Liver (tissue), 9 donors: ENCODE data around the gene ITM2C. TPM values are rescaled to one million over a fixed set of nuclear protein-coding genes. Genes with fewer than 3 reads are reported as not detected.

Source experiments
- DNase-seq: peaks from one replicate; pipeline ENCODE4 v3.0.0-alpha.2; 2017; ENCODE audit warnings: low spot score
- H3K27ac ChIP-seq, 2 donors: one replicate each; pipeline ENCODE4 v1.7.0; 2013; ENCODE audit warnings: inconsistent platforms in 2 of 2, low read length in 2 of 2, control low read depth in 1 of 2, low read depth in 1 of 2, mild to moderate bottlenecking in 1 of 2
- H3K27me3 ChIP-seq, 4 donors: one replicate each; pipeline versions ENCODE4 v1.6.1 to v1.7.0; 2013; ENCODE audit warnings: low read length in 3 of 4, inconsistent platforms in 1 of 4, mild to moderate bottlenecking in 1 of 4, moderate library complexity in 1 of 4; ENCODE audit not compliant: control insufficient read depth in 4 of 4, insufficient read depth in 4 of 4
- H3K36me3 ChIP-seq, 4 donors: one replicate each; pipeline versions ENCODE4 v1.6.1 to v1.7.0; 2013; ENCODE audit warnings: low read length in 3 of 4, mild to moderate bottlenecking in 3 of 4, low read depth in 1 of 4, moderate library complexity in 1 of 4; ENCODE audit not compliant: control insufficient read depth in 4 of 4, insufficient read depth in 3 of 4
- H3K4me1 ChIP-seq, 4 donors: one replicate each; pipeline versions ENCODE4 v1.6.1 to v1.7.0; 2013; ENCODE audit warnings: low read length in 3 of 4, mild to moderate bottlenecking in 3 of 4, moderate library complexity in 1 of 4; ENCODE audit not compliant: control insufficient read depth in 4 of 4, insufficient read depth in 4 of 4
- H3K4me3 ChIP-seq, 3 donors: one replicate each; pipeline versions ENCODE4 v1.6.1 to v1.7.0; 2013; ENCODE audit warnings: low read length in 3 of 3, control low read depth in 1 of 3, low read depth in 1 of 3, mild to moderate bottlenecking in 1 of 3
- H3K9ac ChIP-seq, 2 donors: one replicate each; pipeline ENCODE4 v1.7.0; 2013; ENCODE audit warnings: low read length in 2 of 2, mild to moderate bottlenecking in 2 of 2, moderate library complexity in 2 of 2, control low read depth in 1 of 2, low read depth in 1 of 2
- H3K9me3 ChIP-seq, 4 donors: one replicate each; pipeline versions ENCODE4 v1.6.1 to v1.7.0; 2013; ENCODE audit warnings: low read length in 3 of 4; ENCODE audit not compliant: control insufficient read depth in 4 of 4
- EGR1 ChIP-seq, 2 donors: IDR thresholded peaks; 2 replicates each; pipeline ENCODE4 v1.6.1; 2016 to 2018; ENCODE audit warnings: antibody characterized with exemption in 2 of 2, low read depth in 2 of 2
- FOXA1 ChIP-seq: IDR thresholded peaks from 2 replicates; pipeline ENCODE4 v1.6.1; 2016; ENCODE audit warnings: antibody characterized with exemption
- FOXA2 ChIP-seq: IDR thresholded peaks from 2 replicates; pipeline ENCODE4 v1.6.1; 2016; ENCODE audit warnings: antibody characterized with exemption
- GABPA ChIP-seq, 2 donors: IDR thresholded peaks in 1 of 2; conservative IDR thresholded peaks in 1 of 2; 2 replicates each; pipeline ENCODE4 v1.6.1; 2016; ENCODE audit warnings: antibody characterized with exemption in 2 of 2, mild to moderate bottlenecking in 1 of 2, moderate library complexity in 1 of 2
- HNF4A ChIP-seq, 2 donors: conservative IDR thresholded peaks; 2 replicates each; pipeline ENCODE4 v1.6.1; 2016; ENCODE audit warnings: antibody characterized with exemption in 2 of 2, mild to moderate bottlenecking in 2 of 2
- HNF4G ChIP-seq: IDR thresholded peaks from 2 replicates; pipeline ENCODE4 v1.6.1; 2016; ENCODE audit warnings: antibody characterized with exemption
- JUND ChIP-seq, 2 donors: IDR thresholded peaks; 2 replicates each; pipeline ENCODE4 v1.6.1; 2016; ENCODE audit warnings: antibody characterized with exemption in 2 of 2
- NR2F2 ChIP-seq: IDR thresholded peaks from 2 replicates; pipeline ENCODE4 v1.6.1; 2016; ENCODE audit warnings: antibody characterized with exemption
- RAD21 ChIP-seq, 2 donors: IDR thresholded peaks; 2 replicates each; pipeline ENCODE4 v1.6.1; 2016; ENCODE audit warnings: antibody characterized with exemption in 2 of 2, mild to moderate bottlenecking in 2 of 2
- REST ChIP-seq: IDR thresholded peaks from 2 replicates; pipeline ENCODE4 v1.6.1; 2016; ENCODE audit warnings: antibody characterized with exemption, mild to moderate bottlenecking
- RXRA ChIP-seq, 2 donors: IDR thresholded peaks; 2 replicates each; pipeline ENCODE4 v1.6.1; 2017 to 2018; ENCODE audit warnings: antibody characterized with exemption in 2 of 2, mild to moderate bottlenecking in 1 of 2
- SP1 ChIP-seq: IDR thresholded peaks from 2 replicates; pipeline ENCODE4 v1.6.1; 2018; ENCODE audit warnings: antibody characterized with exemption, mild to moderate bottlenecking
- TAF1 ChIP-seq: conservative IDR thresholded peaks from 2 replicates; pipeline ENCODE4 v1.6.1; 2016; ENCODE audit warnings: antibody characterized with exemption, mild to moderate bottlenecking
- YY1 ChIP-seq: IDR thresholded peaks from 2 replicates; pipeline ENCODE4 v1.6.1; 2016; ENCODE audit warnings: antibody characterized with exemption, mild to moderate bottlenecking
- ZBTB33 ChIP-seq: IDR thresholded peaks from 2 replicates; pipeline ENCODE4 v1.6.1; 2016; ENCODE audit warnings: antibody characterized with exemption
- WGBS: extraction: QIAGEN DNeasy Blood & Tissue Kit; methylation state at CpG from one replicate; pipeline ENCODE4 v1.1.7; 2013; 5-methylcytosine and 5-hydroxymethylcytosine counted together
- polyA plus RNA-seq, 2 donors: library from polyadenylated mRNA; stranded (reverse) in 1 of 2; unstranded in 1 of 2; fragments of 200-250 nt in 1 of 2; fragments of >200 nt in 1 of 2; fragmentation: Nextera tagmentation in 1 of 2; extraction: Ambion mirVana in 1 of 2; gene quantifications; one replicate each; pipeline versions ENCODE4 v1.2.1 to v1.2.3, GENCODE V29; 2013 to 2015
- total RNA-seq, 2 donors: library from RNA; depleted of rRNA; stranded (reverse); fragments of >200 nt; gene quantifications; one replicate each; pipeline ENCODE4 v1.2.3, GENCODE V29; 2014
- TF ChIP-seq, protein P1 (sequence below): fragments of 150-350 bp; IDR thresholded peaks from 2 replicates; pipeline ENCODE4 v1.5.1; 2017; ENCODE audit warnings: improper control_type of control experiment, low read depth, low read length; ENCODE audit not compliant: missing input control
- TF ChIP-seq, protein P2 (sequence below): IDR thresholded peaks from 2 replicates; pipeline ENCODE4 v1.6.1; 2016; ENCODE audit warnings: antibody characterized with exemption
- TF ChIP-seq, protein P3 (sequence below): IDR thresholded peaks from 2 replicates; pipeline ENCODE4 v1.6.1; 2016; ENCODE audit warnings: antibody characterized with exemption
- donor health status: healthy.
- donor health status: healthy.
- donor health status: healthy.
- donor health status: healthy.
- donor health status: healthy.

The ITM2C gene
- total and polyA plus RNA-seq, 4 donors, result 13.6 to 45.2 (median 27.6) TPM

- no peak for TF ChIP-seq REST
- no peak for TF ChIP-seq TAF1
- no peak for TF ChIP-seq EGR1 (IDR thresholded peaks at IDR 0.05; ENCODE audit: low read depth in 2 of 2)
- TF ChIP-seq HNF4G, result no peak
- no peak for TF ChIP-seq FOXA2
- TF ChIP-seq GABPA (IDR thresholded peaks at IDR 0.05 in 1 of 2, conservative IDR thresholded peaks at IDR 0.05 in 1 of 2), result no peak
- no peak for TF ChIP-seq NR2F2
- no peak for TF ChIP-seq RXRA (IDR thresholded peaks at IDR 0.05)
Observed at GRCh38 chr2:230886671-230887071, 21.9 kb downstream of the ITM2C start (continued).

DNA sequence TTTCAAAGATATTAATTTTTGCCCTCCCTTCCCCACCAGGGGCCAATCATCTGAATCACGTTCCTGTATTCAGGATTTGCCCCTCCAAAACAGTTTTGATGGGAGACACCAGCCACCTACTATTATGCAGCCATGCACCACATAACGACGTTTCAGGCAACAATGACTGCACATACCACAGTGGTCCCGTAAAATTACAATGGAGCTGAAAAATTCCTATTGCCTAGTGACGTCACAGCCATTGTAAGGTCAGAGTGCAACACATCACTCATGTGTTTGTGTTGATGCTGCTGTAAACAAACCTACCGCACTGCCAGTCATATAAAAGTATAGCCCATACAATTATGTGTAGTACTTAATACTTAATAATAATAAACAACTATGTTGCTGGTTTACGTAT, 22.6 kb downstream of the ITM2C start:
- TF ChIP-seq, protein P1, sequence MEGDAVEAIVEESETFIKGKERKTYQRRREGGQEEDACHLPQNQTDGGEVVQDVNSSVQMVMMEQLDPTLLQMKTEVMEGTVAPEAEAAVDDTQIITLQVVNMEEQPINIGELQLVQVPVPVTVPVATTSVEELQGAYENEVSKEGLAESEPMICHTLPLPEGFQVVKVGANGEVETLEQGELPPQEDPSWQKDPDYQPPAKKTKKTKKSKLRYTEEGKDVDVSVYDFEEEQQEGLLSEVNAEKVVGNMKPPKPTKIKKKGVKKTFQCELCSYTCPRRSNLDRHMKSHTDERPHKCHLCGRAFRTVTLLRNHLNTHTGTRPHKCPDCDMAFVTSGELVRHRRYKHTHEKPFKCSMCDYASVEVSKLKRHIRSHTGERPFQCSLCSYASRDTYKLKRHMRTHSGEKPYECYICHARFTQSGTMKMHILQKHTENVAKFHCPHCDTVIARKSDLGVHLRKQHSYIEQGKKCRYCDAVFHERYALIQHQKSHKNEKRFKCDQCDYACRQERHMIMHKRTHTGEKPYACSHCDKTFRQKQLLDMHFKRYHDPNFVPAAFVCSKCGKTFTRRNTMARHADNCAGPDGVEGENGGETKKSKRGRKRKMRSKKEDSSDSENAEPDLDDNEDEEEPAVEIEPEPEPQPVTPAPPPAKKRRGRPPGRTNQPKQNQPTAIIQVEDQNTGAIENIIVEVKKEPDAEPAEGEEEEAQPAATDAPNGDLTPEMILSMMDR, result no peak
- TF ChIP-seq JUND (IDR thresholded peaks at IDR 0.05) (no peak), HNF4A (conservative IDR thresholded peaks at IDR 0.05) (no peak), TAF1 (no peak), SP1 (no peak), ZBTB33 (no peak), YY1 (no peak), RAD21 (IDR thresholded peaks at IDR 0.05) (no peak), FOXA2 (no peak), EGR1 (IDR thresholded peaks at IDR 0.05; ENCODE audit: low read depth in 2 of 2) (no peak), REST (no peak), NR2F2 (no peak), RXRA (IDR thresholded peaks at IDR 0.05) (no peak), FOXA1 (no peak), GABPA (IDR thresholded peaks at IDR 0.05 in 1 of 2, conservative IDR thresholded peaks at IDR 0.05 in 1 of 2) (no peak), HNF4G (no peak)
- TF ChIP-seq, protein P2, sequence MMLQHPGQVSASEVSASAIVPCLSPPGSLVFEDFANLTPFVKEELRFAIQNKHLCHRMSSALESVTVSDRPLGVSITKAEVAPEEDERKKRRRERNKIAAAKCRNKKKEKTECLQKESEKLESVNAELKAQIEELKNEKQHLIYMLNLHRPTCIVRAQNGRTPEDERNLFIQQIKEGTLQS, result no peak
- TF ChIP-seq, protein P3, sequence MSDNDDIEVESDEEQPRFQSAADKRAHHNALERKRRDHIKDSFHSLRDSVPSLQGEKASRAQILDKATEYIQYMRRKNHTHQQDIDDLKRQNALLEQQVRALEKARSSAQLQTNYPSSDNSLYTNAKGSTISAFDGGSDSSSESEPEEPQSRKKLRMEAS, result no peak
- WGBS, result 79% methylated on average over 7 of the region's 7 CpGs
- no peaks in the 10 kb centered on the region for H3K36me3 ChIP-seq
- peaks cover 0 to 2% (median 1%) of the 10 kb centered on the region in 4 donors for H3K9me3 ChIP-seq
- H3K27ac ChIP-seq, result no peak overlapping the region
- no peak for DNase-seq
- H3K4me3 ChIP-seq, result no peak overlapping the region
- H3K9ac ChIP-seq, result no peak overlapping the region
- no peaks in the 10 kb centered on the region for H3K27me3 ChIP-seq
- no peaks in the 10 kb centered on the region for H3K4me1 ChIP-seq
